T-helper 1 cell treated with Interleukin-12 subunit alpha and Interleukin-12 subunit beta and Interleukin-4 antibody, amounts not matched to agents 30 μg/mL and 1 μg/mL, for 36 hours (primary cell): ENCODE measurements around the gene TMEM89.

Experiments used
- H3K27ac Mint-ChIP-seq: one replicate; pipeline ENCODE4 v1.8.0; 2021; ENCODE audit warnings: mild to moderate bottlenecking, mixed read lengths
- H3K27me3 Mint-ChIP-seq: one replicate; pipeline ENCODE4 v1.8.0; 2021; ENCODE audit warnings: low read depth, mixed read lengths
- H3K36me3 Mint-ChIP-seq: one replicate; pipeline ENCODE4 v1.8.0; 2021; ENCODE audit warnings: low read depth, mixed read lengths
- H3K4me1 Mint-ChIP-seq: one replicate; pipeline ENCODE4 v1.8.0; 2021; ENCODE audit warnings: low read depth, mixed read lengths
- H3K4me3 Mint-ChIP-seq: one replicate; pipeline ENCODE4 v1.8.0; 2021; ENCODE audit warnings: mild to moderate bottlenecking, moderate library complexity, mixed read lengths
- H3K9me3 Mint-ChIP-seq: one replicate; pipeline ENCODE4 v1.8.0; 2021; ENCODE audit warnings: mixed read lengths

The TMEM89 gene

DNA sequence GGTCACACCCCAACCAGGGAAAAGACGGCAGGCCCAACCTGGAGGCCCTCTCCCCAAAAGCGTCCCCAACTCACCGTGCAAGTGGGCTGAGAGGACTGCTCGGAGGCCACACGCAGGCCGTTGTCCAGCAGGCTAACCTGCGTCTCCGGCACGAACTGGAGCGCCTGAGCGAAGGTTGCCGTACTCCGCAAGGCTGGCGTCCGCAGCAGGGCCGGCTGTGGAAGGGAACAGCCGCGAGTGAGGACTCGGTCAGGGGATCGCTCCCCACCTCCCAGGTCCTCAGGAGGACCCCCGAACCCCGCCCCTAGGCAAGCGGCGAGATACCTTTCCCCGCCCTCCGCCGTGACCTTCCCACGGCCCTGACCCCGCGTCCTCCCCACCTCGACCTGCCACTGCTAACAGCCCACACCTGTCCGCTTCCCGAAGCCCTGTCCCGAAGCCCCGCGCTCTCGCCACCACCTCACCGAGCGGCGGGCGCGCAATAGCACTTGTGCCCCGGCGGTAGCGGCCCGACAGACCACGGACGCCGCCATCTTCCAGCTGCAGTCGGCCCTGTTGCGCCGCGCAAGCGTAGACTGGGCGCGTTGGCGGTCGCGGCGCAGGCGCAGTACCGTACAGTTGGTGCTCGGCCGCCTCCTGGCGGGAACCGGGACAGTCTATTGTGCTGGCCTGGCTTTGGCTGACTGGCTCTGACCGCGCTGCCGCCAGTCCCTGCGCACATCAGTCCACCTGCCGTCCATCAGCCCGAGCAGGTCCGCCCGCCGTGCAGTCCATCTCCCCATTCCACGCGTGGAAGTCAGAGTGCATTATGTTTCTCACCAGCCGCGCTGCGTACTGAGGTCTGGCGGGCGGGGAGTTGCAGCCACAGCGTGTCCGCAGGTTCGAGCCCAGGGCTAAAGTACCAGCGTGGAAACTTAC lies 12.2 kb downstream of the TMEM89 start, which contains the start of gene UQCRC1:
TSS of gene UQCRC1 (minus strand) at position 559 of the 918 bp plus-strand sequence. CDS start at position 533, 26 bp downstream.
- Mint-ChIP-seq H3K27ac (peak within 1 kb of the TSS; percentile 95), H3K4me1 (peaks cover 16% of the 10 kb centered on the region), H3K9me3 (no peaks in the 10 kb centered on the region), H3K27me3 (no peaks in the 10 kb centered on the region), H3K4me3 (peak within 1 kb of the TSS; percentile 97), H3K36me3 (peaks cover 17% of the 10 kb centered on the region)

DNA sequence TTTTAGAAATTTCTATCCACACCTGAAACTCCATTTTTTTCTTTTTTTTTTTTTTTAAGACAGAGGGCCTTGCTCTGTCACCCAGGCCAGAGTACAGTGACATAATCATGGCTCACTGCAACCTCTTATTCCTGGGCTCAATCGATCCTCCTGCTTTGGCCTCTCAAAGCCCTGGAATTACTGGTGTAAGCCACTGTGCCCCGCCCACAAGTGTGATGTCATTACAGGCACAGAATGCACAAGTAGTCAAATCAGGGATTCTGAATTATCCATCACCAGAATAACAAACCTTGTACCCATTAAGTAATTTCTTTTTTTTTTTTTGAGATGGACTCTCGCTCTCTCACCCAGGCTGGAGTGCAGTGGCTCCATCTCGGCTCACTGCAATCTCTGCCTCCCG lies 14.1 kb downstream of the TMEM89 start:
- Mint-ChIP-seq H3K27me3 (no peaks in the 10 kb centered on the region), H3K4me1 (peaks cover 12% of the 10 kb centered on the region), H3K4me3 (peak overlapping the region; percentile 97), H3K36me3 (peaks cover 25% of the 10 kb centered on the region), H3K9me3 (no peaks in the 10 kb centered on the region), H3K27ac (no peak overlapping the region)

DNA sequence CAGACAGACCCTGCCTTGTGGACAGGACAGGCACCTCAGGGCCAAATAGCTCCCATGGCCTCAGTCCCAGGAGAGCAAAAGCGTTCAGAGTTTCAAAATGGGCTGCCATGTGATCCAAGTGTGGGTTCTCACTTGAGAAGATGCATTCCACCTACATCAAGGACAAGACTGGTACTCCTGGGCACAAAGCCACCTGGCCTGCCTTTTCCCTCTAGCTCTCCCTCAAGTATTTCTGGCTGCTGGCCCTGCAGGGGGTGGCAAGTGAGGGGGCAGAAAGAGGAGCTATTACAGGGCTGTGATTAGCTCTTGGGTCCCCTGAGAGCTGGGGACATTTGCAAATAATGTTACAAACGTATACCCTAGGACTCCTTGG lies 20.0 kb downstream of the TMEM89 start:
- Mint-ChIP-seq H3K36me3 (peaks cover 28% of the 10 kb centered on the region), H3K9me3 (no peaks in the 10 kb centered on the region), H3K27ac (no peak overlapping the region), H3K4me3 (no peak overlapping the region), H3K27me3 (no peaks in the 10 kb centered on the region), H3K4me1 (no peaks in the 10 kb centered on the region)

DNA sequence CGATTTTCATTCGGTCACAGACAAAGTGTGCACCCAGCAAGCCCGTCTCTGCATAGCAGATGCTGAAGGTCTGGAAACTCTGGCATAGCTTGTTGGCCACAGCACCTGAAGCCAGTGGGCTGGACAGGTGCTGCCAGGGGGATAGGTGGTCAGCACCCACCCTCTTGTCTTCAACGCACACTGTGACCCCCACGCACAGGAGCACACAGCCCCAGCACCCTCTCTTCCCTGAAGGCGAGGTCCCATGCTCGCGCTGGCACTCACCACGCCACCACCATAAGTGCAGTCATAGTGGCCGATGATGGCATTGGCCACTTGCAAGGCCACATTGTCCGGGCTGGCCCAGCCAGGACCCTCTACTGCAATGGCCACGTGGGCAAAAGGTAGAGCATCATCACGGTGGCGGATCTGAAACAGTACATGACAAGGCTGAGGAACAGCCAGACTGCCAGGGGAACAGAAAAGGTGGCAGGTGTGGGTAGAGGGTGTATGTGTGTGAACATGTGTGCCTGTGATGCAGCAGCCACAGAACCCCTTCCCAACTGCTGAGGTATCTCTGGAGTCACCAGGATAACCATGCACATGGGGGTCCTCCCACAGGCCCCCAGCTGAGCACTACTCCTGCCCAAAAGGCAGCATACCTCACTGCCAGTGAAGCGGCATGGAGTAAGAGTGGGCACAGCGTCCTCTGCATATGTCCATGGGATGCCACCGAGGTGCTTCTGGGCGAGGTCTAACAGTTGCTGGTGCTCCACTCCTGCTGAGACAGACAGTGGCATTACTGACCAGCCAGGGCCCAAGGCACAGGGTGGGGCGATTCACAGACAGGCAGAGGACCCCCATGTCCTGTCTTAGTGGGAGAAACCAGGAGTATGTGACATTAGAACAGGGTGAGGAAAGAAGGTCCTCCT lies 20.6 kb downstream of the TMEM89 start:
- H3K36me3 Mint-ChIP-seq, result peaks cover 27% of the 10 kb centered on the region
- peaks cover 3% of the 10 kb centered on the region for H3K27me3 Mint-ChIP-seq
- no peak overlapping the region for H3K27ac Mint-ChIP-seq
- H3K4me1 Mint-ChIP-seq, result no peaks in the 10 kb centered on the region
- H3K9me3 Mint-ChIP-seq, result no peaks in the 10 kb centered on the region
- H3K4me3 Mint-ChIP-seq, result no peak overlapping the region

DNA sequence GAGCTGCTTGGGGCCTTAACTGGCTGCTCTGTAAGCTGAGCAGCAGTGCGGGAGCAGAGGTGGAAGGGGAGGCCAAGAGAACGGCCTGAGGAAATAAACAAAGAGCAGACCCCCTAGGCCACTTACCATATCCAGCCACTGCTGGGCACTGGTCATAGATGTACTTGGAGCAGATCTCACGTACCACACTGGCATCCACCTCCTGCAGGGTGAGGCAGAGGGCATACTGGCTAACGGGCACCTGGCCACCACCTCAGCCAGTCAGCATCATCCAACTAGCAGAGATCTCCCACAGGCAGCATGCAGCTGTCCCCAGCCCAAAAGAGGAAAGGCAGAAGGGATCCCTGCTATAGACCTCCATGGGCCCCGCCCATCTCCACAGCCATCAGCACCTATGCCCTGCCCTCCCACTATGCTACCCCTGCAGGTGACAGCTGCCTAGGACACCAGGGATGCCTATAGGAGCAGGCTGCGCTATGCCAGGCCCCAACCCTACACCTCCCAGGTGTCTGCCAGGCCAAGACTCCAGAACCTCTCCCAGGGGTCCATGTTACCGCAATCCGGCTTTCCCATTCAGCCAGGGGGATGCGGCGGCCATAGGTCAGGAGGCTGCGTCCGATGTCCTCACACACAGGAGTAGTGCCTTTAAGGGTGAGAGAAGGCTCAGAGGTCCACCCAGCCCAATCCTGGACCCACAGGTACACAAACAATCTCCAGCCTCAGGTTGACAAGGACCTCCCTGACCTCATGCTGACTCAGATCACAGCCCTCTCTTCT lies 21.9 kb downstream of the TMEM89 start:
- no peaks in the 10 kb centered on the region for H3K4me1 Mint-ChIP-seq
- H3K27ac Mint-ChIP-seq, result no peak overlapping the region
- peaks cover 6% of the 10 kb centered on the region for H3K27me3 Mint-ChIP-seq
- no peaks in the 10 kb centered on the region for H3K9me3 Mint-ChIP-seq
- H3K36me3 Mint-ChIP-seq, result peaks cover 21% of the 10 kb centered on the region
- H3K4me3 Mint-ChIP-seq, result no peak overlapping the region

DNA sequence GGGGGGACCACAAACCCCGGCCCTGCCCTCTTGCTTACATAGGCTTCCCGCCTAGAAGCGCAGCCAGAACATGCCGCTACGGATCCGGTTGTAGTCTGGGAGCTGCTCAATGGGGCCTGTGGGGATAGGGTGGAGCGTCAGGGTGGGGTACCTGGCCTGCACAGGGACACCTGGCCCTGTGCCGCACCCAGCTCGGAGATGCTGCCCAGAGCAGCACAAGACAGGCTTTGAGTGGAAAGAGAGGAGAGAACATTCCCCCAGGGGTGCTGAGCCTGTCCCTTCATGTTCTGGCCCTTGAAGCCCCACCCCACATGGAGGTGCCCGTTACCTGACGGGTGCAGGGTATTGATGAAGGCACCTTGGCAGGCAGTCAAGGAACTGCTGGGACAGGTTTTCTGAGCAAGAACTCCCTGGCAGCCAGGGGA lies 22.5 kb downstream of the TMEM89 start:
- no peaks in the 10 kb centered on the region for H3K9me3 Mint-ChIP-seq
- peaks cover 16% of the 10 kb centered on the region for H3K36me3 Mint-ChIP-seq
- no peaks in the 10 kb centered on the region for H3K4me1 Mint-ChIP-seq
- H3K27me3 Mint-ChIP-seq, result peaks cover 12% of the 10 kb centered on the region
- no peak overlapping the region for H3K27ac Mint-ChIP-seq
- no peak overlapping the region for H3K4me3 Mint-ChIP-seq

DNA sequence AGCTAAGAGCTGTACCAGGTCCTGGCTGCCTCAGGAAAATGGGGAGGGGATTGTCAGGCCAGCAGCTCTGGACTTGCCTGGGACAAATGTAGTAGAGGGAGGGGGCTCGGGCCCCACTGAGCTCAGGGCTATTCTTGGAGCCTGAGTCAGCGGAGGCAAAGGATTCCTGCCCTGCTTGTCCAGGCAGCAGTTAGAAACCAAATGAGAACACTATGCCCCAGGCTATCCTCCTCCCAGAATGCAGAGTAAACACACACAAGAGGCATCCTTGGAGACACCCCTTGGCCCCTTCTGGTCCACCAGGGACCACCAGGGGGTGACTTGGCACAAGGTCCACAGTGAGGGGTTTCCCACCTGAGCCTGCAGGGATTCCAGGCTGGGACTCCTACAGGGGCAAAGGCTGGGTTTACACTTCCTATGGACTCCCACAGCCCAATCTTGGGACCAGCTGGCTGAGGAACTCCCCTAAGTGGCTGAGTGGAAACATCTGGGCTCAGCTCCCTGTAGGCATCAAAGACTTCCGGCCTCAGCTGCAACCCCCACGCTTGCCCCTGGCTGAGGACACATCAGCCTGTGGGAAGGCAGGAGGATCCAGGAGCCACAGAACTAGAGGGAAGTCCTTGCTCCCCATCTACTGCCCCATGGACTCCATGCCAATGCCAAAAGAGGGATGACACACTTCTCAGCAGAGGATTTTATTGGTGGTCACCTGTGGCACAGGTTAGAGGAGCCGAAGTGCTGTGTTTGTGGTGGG lies 23.1 kb downstream of the TMEM89 start:
- no peaks in the 10 kb centered on the region for H3K4me1 Mint-ChIP-seq
- H3K27me3 Mint-ChIP-seq, result peaks cover 13% of the 10 kb centered on the region
- H3K36me3 Mint-ChIP-seq, result peaks cover 16% of the 10 kb centered on the region
- H3K9me3 Mint-ChIP-seq, result no peaks in the 10 kb centered on the region
- no peak overlapping the region for H3K27ac Mint-ChIP-seq
- H3K4me3 Mint-ChIP-seq, result no peak overlapping the region

DNA sequence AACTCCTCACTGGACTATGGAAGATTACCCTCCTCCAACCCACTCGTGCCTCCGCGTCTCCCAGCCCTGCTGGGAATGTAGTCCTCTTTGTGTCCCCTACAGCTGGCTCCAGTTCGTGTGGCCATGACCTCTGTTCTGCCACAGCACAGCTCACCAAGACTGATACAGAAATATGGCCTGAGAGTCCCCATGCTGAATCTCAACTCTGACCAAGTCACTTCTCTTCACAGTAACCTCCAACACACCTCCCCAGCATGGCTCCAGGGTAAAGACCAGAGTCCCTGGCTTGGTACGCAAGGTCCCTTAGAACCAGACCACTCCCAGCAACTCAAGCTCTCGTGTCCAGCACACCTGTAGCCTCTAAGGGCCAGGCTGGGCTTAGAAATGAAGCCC lies 24.2 kb downstream of the TMEM89 start:
- Mint-ChIP-seq H3K9me3 (no peaks in the 10 kb centered on the region), H3K4me1 (no peaks in the 10 kb centered on the region), H3K4me3 (no peak overlapping the region), H3K27ac (no peak overlapping the region), H3K36me3 (peaks cover 10% of the 10 kb centered on the region), H3K27me3 (peaks cover 13% of the 10 kb centered on the region)

DNA sequence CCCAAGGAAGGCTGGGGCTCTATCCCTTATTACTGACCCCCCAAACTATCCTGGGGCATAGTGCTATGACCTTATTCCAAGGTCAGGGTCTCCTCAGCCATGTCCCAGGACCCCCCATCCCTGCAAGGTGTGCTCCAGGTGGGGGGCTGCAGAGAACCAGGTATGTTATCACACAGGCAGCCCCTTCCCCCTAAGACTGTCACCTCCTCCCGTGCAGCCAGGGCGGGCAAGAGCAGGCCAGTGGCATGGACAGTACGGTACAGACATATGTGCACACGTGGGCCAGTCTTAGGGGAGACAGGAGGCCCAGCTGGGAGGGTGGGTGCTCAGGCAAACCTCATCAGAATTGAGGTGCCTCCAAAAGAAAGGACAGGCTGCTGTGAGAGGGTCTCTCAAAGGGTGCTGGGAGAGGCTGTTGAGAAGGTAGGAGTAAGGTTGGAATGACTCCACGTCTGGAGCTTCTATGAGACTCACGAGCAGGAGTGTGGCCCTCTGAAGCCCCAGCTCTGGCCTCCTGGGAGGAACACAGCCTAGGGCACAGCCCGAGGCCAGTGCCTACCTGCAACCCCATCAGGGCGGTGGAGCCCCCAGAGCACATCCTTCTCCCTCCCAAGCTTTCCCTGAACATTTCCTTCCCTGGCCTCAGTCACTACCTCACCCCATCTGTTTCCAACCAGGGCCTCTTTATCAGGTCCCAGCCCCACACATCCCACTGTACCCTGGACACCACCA lies 24.7 kb downstream of the TMEM89 start:
- Mint-ChIP-seq H3K27ac (no peak overlapping the region), H3K9me3 (no peaks in the 10 kb centered on the region), H3K4me1 (no peaks in the 10 kb centered on the region), H3K4me3 (no peak overlapping the region), H3K27me3 (peaks cover 13% of the 10 kb centered on the region), H3K36me3 (peaks cover 10% of the 10 kb centered on the region)

DNA sequence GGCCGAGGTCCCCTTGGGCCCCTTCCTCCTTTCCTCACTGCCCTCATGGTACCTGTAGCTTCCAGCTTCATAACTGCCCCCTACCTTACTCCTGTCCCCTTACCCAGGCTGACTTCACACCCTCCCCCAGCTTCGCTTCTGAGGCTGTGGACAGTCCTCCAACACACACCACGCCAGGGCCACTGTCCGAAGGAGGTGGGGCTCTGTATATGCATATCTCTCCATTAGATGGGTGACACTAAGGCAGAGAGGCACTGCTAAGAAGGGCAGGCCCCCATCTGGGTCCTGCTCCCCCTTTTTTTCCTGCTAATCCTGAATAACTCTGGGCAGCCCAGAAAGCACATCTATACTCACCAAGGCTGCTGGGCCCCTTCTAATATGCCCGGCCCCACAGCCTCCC lies 25.4 kb downstream of the TMEM89 start:
- H3K36me3 Mint-ChIP-seq, result peaks cover 10% of the 10 kb centered on the region
- peaks cover 14% of the 10 kb centered on the region for H3K27me3 Mint-ChIP-seq
- H3K4me3 Mint-ChIP-seq, result no peak overlapping the region
- no peaks in the 10 kb centered on the region for H3K9me3 Mint-ChIP-seq
- H3K27ac Mint-ChIP-seq, result no peak overlapping the region
- H3K4me1 Mint-ChIP-seq, result no peaks in the 10 kb centered on the region

DNA sequence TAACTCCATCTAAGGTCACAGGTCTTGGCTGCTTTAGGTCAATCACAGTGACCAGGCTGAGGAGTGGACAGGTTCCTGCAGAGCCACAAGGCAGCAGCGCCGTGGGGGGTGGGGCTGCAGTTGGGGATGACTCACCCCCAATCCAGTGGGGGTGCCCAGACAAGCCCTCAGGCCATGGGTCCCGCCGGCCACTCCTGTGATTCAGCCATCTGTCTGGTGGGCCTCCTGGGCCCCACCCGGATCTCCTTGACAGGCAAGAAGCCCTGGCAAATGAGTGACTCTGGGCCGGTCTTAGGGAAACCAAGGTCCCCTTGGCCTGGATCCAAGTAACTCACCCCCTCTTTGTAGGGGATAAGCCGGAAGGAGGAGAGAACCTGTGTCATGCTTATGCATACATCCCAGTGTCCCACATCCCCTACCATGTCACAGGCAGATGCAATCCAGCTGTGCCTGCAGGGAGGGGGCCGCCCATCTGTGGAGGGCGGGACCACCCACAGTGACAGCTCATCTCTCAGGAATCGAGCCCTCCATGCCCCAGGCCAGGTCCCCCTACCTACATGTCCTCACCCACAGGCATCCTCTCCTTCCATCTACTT lies 25.9 kb downstream of the TMEM89 start:
- Mint-ChIP-seq H3K27me3 (peaks cover 18% of the 10 kb centered on the region), H3K27ac (no peak overlapping the region), H3K9me3 (no peaks in the 10 kb centered on the region), H3K36me3 (peaks cover 7% of the 10 kb centered on the region), H3K4me3 (no peak overlapping the region), H3K4me1 (no peaks in the 10 kb centered on the region)

DNA sequence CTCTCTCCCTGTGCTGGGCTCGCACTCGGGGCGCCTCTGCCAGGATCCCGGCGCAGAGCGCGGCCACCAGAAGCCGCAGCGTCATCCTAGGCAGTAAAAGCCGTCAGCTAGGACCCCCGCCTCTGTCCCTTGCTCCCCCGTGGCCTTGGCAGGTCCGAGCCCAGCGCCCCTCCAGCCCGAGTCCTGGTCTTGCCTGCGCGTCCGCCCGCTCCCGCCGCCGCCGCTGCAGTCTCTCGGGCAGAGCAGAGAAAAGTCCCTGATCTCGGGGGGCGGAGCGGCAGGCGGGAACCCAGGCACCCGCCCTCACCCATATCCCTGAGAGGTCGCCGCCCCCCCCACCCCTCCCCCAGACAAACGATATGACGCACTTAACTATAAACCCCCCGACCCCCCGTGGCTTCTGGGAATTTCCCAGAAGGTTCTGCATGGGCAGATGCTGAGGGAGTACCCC lies 26.5 kb downstream of the TMEM89 start, which contains the start of gene COL7A1:
TSS of gene COL7A1 (minus strand) at position 255 of the 451 bp plus-strand sequence. CDS start at position 85, 170 bp downstream.
- H3K27me3 Mint-ChIP-seq, result peaks cover 18% of the 10 kb centered on the region
- no peaks in the 10 kb centered on the region for H3K4me1 Mint-ChIP-seq
- no peak within 1 kb of the TSS for H3K4me3 Mint-ChIP-seq
- H3K27ac Mint-ChIP-seq, result no peak within 1 kb of the TSS
- no peaks in the 10 kb centered on the region for H3K9me3 Mint-ChIP-seq
- peaks cover 5% of the 10 kb centered on the region for H3K36me3 Mint-ChIP-seq
